Left ventricle myocardium superior (tissue), 1 donor: ENCODE measurements around the gene BRWD1. TPM values are rescaled to one million over a fixed set of nuclear protein-coding genes. Genes with fewer than 3 reads are reported as not detected.
"Not testable (repeated sequence)": the region's sequence is repeated elsewhere in the genome, so short reads cannot be mapped to it uniquely, and the experiment has no call there.

ENCODE experiments used
- ATAC-seq: fragments of 200-7000 bp; cut with Tn5 transposase; one replicate; pipeline ENCODE4 v1.9.1; 2020; ENCODE audit warnings: mild to moderate bottlenecking, moderate library complexity
- DNase-seq: peaks from one replicate; pipeline ENCODE4 v3.0.0-alpha.2; 2020
- intact Hi-C: fragments of 100-400 bp; cut with micrococcal nuclease; formaldehyde crosslinking; loops from one replicate; pipeline ENCODE4 v1.11.0; 2022
- total RNA-seq: library from RNA; stranded (reverse); fragmentation: NEBNext Ultra II Directional; extraction: Animal tissue kit (Norgen Biotek cat#: 25700); gene quantifications from one replicate; pipeline ENCODE4 v1.2.1, GENCODE V29; 2021
- donor health status: DM: no; HTN: yes; CAD: no; lungs with severe emphysema.

The BRWD1 gene
- total RNA-seq, 1 donor from 2014 or later = 34.2 TPM

DNA sequence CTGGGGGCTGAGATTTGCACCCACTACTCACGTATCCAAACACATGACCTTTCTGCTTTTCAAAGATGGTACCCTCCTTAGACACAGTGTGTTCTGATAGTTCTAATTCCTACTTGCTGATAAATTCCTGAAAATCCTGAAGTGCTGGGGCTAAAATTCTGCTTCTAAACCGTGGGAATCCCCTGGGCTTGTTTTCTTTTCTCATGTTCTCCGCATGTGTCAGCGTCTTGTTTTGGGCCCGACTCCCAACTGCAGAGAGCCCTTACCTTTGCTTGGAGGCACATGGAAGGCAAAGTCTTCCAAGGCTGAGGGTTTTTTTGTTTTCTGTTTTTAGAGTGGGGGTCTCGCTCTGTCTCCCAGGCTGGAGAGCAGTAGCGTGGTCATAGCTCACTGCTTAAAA lies 157.4 kb downstream of the BRWD1 start:
- ATAC-seq (no peak), DNase-seq (no peak)
- intact Hi-C loops = no loop called here

GRCh38 chr21:39155578-39155977 lies 157.9 kb downstream of the BRWD1 start:
- ATAC-seq = no peak

GRCh38 chr21:39153842-39154241 lies 159.6 kb downstream of the BRWD1 start:
- intact Hi-C loops = no loop called here
- ATAC-seq (no peak), DNase-seq (no peak)

More at GRCh38 chr21:39155578-39155977, 157.9 kb downstream of the BRWD1 start:
- no peak for DNase-seq
- intact Hi-C loops = no loop called here

DNA sequence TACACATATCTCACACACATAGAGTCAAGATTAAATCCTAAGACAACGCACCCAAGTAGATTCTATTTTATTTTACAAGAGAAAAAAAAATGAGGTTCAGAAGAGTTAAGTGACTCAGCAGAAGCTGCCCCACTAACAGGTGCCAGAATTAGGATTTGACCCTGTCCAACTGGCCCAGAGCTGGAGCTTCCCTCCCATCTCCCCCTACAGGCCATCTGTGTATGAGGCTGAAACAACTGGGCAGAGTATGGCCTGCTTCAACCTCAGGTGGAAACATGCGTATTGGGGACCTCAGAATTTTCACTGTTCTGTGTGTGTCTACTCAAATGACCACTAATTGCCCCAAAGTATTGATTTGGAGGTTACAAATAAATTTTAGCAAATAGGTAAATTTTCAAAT lies 160.1 kb downstream of the BRWD1 start:
- no peak for DNase-seq
- peak; percentile 65 for ATAC-seq
- intact Hi-C loops = no loop called here

DNA sequence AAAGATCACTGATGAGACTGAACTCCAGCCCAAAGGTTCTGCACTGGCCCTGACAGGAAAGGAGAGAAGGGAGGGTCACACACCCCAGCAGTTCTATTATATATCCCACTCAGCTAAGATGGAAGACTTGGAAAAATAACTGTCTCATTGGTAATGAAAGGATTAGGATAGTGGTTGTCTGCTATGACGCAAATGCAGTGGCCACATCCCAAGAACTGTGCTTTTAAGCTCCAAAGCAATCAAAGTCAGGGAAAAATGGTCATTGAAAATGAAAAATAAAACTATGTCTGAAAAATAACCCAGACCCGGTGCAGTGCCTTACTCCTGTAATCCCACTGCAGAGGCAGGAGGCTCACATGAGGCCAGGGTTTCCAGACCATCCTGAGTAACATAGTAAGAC lies 161.2 kb downstream of the BRWD1 start:
- DNase-seq = no peak
- intact Hi-C loops = no loop called here

DNA sequence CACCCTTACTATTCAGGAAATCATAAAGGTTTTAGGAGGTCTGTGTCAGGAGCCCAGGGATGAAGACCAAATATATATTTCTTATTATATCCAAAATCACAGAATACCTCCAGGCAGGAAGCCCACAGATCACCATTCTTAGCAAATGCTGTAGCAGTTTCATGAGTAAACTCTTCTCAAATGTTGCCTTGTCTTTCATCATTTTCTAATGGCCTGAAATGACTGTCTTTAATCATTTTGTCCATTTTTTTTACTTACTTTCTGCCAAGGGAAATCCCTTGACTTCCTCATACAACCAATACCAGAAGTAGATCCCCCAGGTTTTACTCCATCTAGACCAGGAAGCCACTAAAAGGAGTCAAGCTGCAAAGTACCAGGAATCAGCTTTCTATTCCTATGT lies 162.6 kb downstream of the BRWD1 start:
- DNase-seq = no peak
- intact Hi-C loops = no loop called here
- ATAC-seq = no peak

More for the DNA sequence above, 161.2 kb downstream of the BRWD1 start:
- no peak for ATAC-seq

DNA sequence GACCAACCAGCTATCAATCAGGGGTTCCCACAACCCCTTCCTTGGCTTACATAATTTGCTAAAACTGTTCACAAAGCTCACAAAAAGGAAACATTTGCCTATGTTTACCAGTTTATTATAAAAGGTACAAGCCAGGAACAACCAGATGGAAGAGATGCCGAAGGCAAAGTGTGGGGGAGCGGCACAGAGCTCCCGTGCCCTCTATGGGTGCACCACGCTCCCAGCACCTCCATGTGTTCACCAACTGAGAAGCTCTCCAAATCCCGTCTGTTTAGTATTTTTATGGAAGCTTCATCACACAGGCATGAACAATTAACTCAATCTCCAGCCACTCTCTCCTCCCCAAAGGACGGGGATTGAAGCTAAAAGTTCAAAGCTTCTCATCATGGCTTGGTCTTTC lies 163.1 kb downstream of the BRWD1 start:
- intact Hi-C loops = no loop called here
- no peak for ATAC-seq
- no peak for DNase-seq

- intact Hi-C loops = no loop called here
- DNase-seq (no peak), ATAC-seq (no peak)
Measured at GRCh38 chr21:39149882-39150281, 163.6 kb downstream of the BRWD1 start.

GRCh38 chr21:39148975-39149374 lies 164.5 kb downstream of the BRWD1 start:
- DNase-seq (no peak), ATAC-seq (no peak)
- intact Hi-C loops = no loop called here

DNA sequence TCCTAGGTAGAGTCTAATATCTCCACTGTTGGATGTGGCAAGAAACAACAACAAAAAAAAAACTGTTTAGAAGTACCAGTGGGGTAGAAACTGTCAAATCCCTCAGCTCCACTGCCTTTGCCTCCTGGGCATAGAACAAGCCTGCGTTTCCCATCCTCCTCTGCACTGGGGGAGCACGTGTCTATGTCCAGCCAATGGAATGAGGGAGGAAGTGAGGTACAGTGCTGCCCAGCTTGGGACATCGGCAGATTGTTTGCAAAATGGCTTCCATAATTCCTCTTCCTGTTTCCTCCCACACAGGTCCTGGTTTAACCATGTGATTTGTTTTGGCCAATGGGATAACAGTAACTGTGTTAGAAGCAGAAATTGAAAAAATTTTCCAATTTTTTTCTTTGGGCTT lies 169.2 kb downstream of the BRWD1 start:
- intact Hi-C loops = no loop called here
- DNase-seq (no peak), ATAC-seq (no peak)

DNA sequence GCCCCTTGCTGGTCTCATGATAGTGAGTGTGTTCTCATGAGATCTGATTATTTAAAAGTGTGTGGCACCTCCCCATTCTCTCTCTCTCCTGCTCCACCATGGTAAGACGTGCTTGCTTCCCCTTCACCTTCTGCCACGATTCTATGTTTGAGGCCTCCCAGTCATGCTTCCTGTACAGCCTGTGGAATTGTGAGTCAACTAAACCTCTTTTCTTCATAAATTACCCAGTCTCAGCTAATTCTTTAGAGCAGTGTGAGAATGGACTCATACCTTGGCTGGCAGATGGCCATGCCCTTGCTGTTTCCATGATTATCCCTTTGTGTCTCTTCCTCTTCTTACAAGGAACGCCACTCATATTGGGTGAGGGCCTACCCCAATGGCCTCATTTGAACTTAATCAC lies 170.5 kb downstream of the BRWD1 start:
- no peak for ATAC-seq

GRCh38 chr21:39141502-39141901 lies 171.9 kb downstream of the BRWD1 start:
- ATAC-seq (no peak), DNase-seq (no peak)
- intact Hi-C loops = no loop called here

More for the DNA sequence above, 170.5 kb downstream of the BRWD1 start:
- DNase-seq = no peak
- intact Hi-C loops = no loop called here

GRCh38 chr21:39137248-39138178 lies 175.9 kb downstream of the BRWD1 start:
- ATAC-seq (peak; percentile 44), DNase-seq (no peak)
- intact Hi-C loops = loop anchor here (5.0 kb wide), 1 partner anchor 405 kb away; no protein-coding TSS in a partner anchor

- DNase-seq = no peak
- intact Hi-C loops = loop anchor here (5.0 kb wide), 1 partner anchor 404 kb away; no protein-coding TSS in a partner anchor
- ATAC-seq = no peak
Measured at GRCh38 chr21:39136711-39137110, 176.7 kb downstream of the BRWD1 start.

DNA sequence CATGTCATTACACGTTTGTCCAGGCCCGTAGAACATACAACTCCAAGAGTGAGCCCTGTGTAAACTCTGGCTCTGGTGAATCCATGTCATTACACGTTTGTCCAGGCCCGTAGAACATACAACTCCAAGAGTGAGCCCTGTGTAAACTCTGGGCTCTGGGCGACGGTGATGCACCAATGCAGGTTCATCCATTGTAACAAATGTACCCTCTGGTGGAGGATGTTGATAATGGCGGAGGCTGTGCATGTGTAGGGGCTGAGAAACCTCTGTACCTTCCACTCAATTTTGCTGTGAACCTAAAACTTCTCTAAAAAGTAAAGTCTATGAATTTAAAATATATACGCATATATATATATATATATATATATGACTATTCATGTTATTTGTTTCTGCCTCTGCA lies 177.3 kb downstream of the BRWD1 start:
- DNase-seq = not testable (repeated sequence)
- peak; percentile 37 for ATAC-seq
- intact Hi-C loops = loop anchor here (5.0 kb wide), 1 partner anchor 404 kb away; no protein-coding TSS in a partner anchor

DNA sequence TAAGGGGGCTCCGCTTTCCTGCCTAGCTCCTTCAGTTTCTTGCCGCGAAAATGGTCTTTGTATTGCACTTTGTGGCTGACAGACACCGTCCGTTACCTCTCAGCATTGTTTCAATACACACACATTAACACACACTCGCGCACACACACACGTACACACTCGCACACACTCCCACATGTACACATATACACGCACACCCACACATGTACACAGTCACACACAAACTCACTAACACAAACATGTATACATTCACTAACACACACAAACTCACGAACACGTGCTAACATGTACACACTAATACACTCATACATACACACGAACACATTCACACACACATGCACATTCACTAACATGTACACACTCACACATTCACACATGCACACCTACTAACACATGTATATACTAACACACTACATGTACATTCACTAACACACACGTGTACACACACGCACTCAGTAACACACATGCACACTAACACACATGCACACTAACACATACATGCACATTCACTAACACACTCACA lies 179.1 kb downstream of the BRWD1 start:
- intact Hi-C loops = no loop called here
- ATAC-seq = no peak
- DNase-seq = no peak

Other genes with a start within 250 kb of the BRWD1 start
- gene PSMG1, start 130.2 kb downstream of the BRWD1 start, total RNA-seq = 19.5 TPM
- gene HMGN1, start 35.5 kb upstream of the BRWD1 start, total RNA-seq = 75.4 TPM
- gene LCA5L, start 132.1 kb upstream of the BRWD1 start, total RNA-seq = 0.40 TPM
- gene SH3BGR, start 138.3 kb upstream of the BRWD1 start, total RNA-seq = 127 TPM